HG02678 (cell line): ENCODE measurements around the gene GDF15.
"Not testable (repeated sequence)": the region's sequence is repeated elsewhere in the genome, so short reads cannot be mapped to it uniquely, and the experiment has no call there.

Source experiments
- ATAC-seq: cut with Tn5 transposase; IDR thresholded peaks from one replicate; pipeline ENCODE4 v1.9.1; 2021; ENCODE audit warnings: mild to moderate bottlenecking, moderate library complexity; ENCODE audit not compliant: unreplicated experiment

Gene GDF15

DNA sequence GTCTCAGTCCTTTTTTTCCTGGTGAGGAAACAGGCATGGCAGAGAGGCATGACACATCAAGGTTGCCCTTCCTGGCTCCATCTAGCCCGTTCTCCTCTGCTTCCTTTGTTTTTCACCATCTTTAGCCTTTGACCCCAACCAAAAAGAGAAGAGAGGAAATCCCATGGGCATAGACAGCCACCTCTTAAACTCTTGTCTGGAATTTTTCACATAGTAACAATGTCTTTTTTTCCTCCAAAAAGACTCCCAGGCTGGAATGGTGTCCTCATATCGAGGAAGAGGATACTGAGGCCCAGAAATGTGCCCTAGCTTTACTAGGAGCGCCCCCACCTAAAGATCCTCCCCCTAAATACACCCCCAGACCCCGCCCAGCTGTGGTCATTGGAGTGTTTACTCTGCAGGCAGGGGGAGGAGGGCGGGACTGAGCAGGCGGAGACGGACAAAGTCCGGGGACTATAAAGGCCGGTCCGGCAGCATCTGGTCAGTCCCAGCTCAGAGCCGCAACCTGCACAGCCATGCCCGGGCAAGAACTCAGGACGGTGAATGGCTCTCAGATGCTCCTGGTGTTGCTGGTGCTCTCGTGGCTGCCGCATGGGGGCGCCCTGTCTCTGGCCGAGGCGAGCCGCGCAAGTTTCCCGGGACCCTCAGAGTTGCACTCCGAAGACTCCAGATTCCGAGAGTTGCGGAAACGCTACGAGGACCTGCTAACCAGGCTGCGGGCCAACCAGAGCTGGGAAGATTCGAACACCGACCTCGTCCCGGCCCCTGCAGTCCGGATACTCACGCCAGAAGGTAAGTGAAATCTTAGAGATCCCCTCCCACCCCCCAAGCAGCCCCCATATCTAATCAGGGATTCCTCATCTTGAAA is at the start of gene GDF15:
TSS of gene GDF15 (plus strand) at position 484 of the 868 bp plus-strand sequence. CDS start at position 516, 32 bp downstream.
- no peak for ATAC-seq

- no peak for ATAC-seq
These were observed 47.4 kb upstream of the GDF15 start for GRCh38 chr19:18338541-18338940.

- no peak for ATAC-seq
These were observed 46.2 kb upstream of the GDF15 start for GRCh38 chr19:18339723-18340122.

- peak; percentile 73 for ATAC-seq
These were observed 45.6 kb upstream of the GDF15 start, which contains the start of gene PGPEP1 for GRCh38 chr19:18340190-18340989. Gene PGPEP1 (plus strand): TSS chr19:18340598. CDS start chr19:18340682, 84 bp downstream.

DNA sequence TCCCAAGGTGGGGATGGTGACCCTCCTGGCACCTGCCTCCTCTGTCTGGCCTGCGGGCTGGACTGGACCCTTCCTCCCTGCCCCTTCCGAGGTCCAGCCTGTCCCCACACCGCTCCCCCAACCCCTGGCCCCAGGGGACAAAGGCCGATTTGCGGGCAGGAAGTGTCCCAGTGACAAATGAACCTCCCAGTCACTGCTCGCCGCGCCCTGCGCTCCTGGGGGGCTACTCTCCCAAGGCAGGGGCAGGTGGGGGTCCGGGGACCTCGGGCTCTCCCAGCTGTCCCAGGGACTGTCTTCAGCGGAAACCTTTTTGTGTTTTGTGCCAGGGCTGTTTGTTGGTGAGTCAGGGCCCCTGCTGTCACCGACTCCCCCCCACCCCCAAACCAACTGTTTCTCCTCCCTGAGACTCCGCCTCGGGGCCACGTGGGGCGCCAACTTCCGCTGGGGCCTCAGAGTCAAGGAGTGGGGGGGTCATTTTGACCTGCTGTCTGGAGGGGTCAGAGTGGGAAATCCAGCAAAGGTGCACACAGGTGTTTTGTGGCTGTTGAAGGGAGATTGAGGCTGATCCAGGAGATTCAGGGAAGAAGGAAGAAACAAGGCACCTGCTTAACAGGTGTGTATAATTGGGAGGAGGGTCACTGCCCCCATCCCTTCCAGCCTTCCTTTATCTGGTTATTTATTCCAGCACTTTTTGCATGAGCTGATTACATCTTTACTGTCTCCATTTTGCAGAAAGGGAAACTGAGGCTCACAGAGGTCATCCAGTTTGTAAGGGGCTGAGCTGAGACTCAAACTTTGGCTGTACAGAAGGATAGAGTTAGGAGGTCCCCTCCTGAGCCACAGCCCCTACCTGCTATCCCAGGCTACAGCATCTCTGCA is 44.7 kb upstream of the GDF15 start:
- ATAC-seq, result peak; percentile 52

- no peak for ATAC-seq
These were observed 43.8 kb upstream of the GDF15 start for GRCh38 chr19:18342090-18342632.

DNA sequence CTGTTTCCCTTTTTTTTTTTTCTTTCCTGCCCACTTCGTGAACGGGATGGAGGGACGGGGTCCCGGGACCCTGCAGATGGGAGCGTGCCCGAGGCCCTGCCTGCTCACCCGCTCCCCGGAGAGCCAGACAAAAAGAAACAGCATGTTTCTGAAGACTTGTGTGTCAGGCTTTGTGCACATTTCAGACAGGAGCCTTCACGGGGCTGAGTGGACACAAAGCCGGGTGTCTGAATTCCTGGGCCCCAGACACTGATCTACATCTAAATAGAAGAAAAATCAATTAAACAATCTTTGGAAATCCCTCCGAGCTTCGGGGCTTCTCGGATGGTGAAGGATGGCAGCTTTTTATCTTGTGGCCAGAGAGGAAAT is 41.4 kb upstream of the GDF15 start:
- no peak for ATAC-seq

GRCh38 chr19:18345296-18345695 is 40.7 kb upstream of the GDF15 start:
- no peak for ATAC-seq

- ATAC-seq, result no peak
These were observed 39.9 kb upstream of the GDF15 start for GRCh38 chr19:18346091-18346490.

- ATAC-seq, result no peak
These were observed 37.8 kb upstream of the GDF15 start for GRCh38 chr19:18348171-18348570.

GRCh38 chr19:18348818-18349339 is 37.1 kb upstream of the GDF15 start:
- ATAC-seq, result not testable (repeated sequence)

GRCh38 chr19:18349524-18350128 is 36.3 kb upstream of the GDF15 start:
- ATAC-seq, result no peak

DNA sequence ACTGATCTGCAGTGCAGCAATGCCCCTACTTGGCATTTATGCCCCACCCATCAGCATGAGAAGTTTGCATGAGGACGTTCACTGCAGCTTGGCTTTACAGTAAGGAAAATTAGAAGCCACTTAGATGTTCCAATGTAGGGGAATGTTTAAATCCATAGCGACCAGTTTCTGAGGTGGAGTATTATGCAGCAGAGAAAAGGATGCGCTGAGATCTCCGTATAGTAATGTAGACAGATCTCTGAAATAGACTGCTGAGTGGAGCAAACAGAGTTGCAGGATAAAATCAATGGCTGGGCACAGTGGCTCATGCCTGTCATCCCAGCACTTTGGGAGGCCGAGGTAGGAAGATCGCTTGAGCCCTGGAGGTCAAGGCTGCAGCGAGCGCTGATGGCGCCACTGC is 35.5 kb upstream of the GDF15 start:
- ATAC-seq, result no peak

DNA sequence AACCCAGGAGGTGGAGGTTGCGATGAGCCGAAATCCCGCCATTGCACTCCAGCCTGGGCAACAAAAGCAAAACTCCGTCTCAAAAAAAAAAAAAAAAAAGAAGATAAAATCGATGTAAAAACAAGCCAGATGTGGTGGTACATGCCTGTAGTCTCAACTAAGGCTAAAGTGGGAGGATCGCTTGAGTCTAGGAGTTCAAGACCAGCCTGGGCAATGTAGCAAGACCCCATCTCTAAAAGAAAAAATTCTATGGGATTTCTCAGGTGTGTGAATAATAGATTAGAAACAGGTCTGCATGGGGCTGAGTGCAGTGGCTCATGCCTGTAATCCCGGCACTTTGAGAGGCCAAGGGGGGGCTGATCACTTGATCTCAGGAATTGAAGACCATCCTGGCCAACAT is 34.4 kb upstream of the GDF15 start:
- ATAC-seq, result no peak

GRCh38 chr19:18353378-18354005 is 32.5 kb upstream of the GDF15 start:
- ATAC-seq, result no peak

- ATAC-seq, result not testable (repeated sequence)
These were observed 31.2 kb upstream of the GDF15 start for GRCh38 chr19:18354743-18355142.

DNA sequence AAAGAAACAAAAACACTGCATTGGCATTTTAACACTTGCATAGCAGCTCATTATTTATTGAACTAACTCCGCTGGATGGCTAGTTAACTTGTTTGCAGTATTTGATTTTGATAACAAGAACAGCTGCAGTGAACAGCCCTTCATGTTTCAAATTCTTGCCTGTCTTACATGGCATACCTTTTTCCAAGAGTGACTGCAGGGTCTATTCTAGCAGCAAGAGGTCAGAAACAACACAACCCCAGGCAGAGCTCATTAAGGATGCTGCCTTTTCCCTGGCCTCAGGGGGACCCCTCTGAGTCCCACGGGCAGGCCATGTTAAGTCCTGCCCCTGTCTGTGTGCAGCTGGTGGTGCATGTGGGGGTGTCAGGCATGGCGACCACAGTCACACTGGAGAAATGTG is 28.9 kb upstream of the GDF15 start:
- ATAC-seq, result no peak

GRCh38 chr19:18361646-18362045 is 24.3 kb upstream of the GDF15 start:
- no peak for ATAC-seq

- ATAC-seq, result no peak
These were observed 22.9 kb upstream of the GDF15 start for GRCh38 chr19:18362934-18363542.
